Adipose tissue (tissue), 3 donors: ENCODE results near the gene FAM120C. TPM values are rescaled to one million over a fixed set of nuclear protein-coding genes. Genes with fewer than 3 reads are reported as not detected.

Experiments
- H3K27ac ChIP-seq: one replicate; pipeline ENCODE4 v1.5.1; 2013; ENCODE audit warnings: low read depth, low read length
- WGBS, 3 donors: extraction: QIAGEN DNeasy Blood & Tissue Kit; methylation state at CpG; one replicate each; pipeline ENCODE4 v1.1.7; 2013; 5-methylcytosine and 5-hydroxymethylcytosine counted together
- polyA plus RNA-seq, 3 donors: library from polyadenylated mRNA; stranded (reverse); fragments of 200-250 nt; gene quantifications; one replicate each; pipeline ENCODE4 v1.2.3, GENCODE V29; 2013
- donor health status: healthy with polysubstance abuse.
- donor health status: Bipolar disorder and iron deficiency.
- donor health status: healthy.

The FAM120C gene
- polyA plus RNA-seq, 3 donors, result 1.4 to 5.2 (median 2.6) TPM

- H3K27ac ChIP-seq, result no peak overlapping the region
- 70 to 90% (median 83%) methylated on average over 10 to 12 of the region's 12 CpGs for WGBS, 3 donors
Measured at GRCh38 chrX:54045563-54046228, 137.4 kb downstream of the FAM120C start.

GRCh38 chrX:54044877-54045338, 138.1 kb downstream of the FAM120C start:
- peak overlapping the region; percentile 38 for H3K27ac ChIP-seq
- WGBS, 3 donors, result 6 to 27% (median 11%) methylated on average over 2 to 10 of the region's 10 CpGs

- peak within 1 kb of the TSS; percentile 38 for H3K27ac ChIP-seq
- WGBS, 3 donors, result 0 to 34% (median 2%) methylated on average over 43 to 66 of the region's 66 CpGs
Measured at GRCh38 chrX:54044126-54044876, 138.8 kb downstream of the FAM120C start, which contains the start of gene PHF8. TSS of gene PHF8 (minus strand) at chrX:54044473. CDS start at chrX:54042728, 1,745 bp downstream.

GRCh38 chrX:54043541-54044125, 139.4 kb downstream of the FAM120C start:
- 0 to 34% (median 0%) methylated on average over 25 to 43 of the region's 43 CpGs for WGBS, 3 donors
- H3K27ac ChIP-seq, result no peak overlapping the region

GRCh38 chrX:54043056-54043455, 140.0 kb downstream of the FAM120C start:
- H3K27ac ChIP-seq, result no peak overlapping the region
- 0 to 35% (median 1%) methylated on average over 11 of the region's 11 CpGs for WGBS, 3 donors

- no peak overlapping the region for H3K27ac ChIP-seq
- 2 to 49% (median 9%) methylated on average over 20 to 26 of the region's 26 CpGs for WGBS, 3 donors
Measured at GRCh38 chrX:54042609-54043021, 140.4 kb downstream of the FAM120C start.

GRCh38 chrX:54030329-54030728, 152.7 kb downstream of the FAM120C start:
- no peak overlapping the region for H3K27ac ChIP-seq
- WGBS, 3 donors, result 69 to 94% (median 81%) methylated on average over 4 of the region's 4 CpGs

- WGBS, 3 donors, result 55 to 92% (median 87%) methylated on average over 10 of the region's 10 CpGs
- no peak overlapping the region for H3K27ac ChIP-seq
Measured at GRCh38 chrX:54029529-54030143, 153.4 kb downstream of the FAM120C start.

- WGBS, 3 donors, result 90 to 96% (median 93%) methylated on average over 5 of the region's 5 CpGs
Measured at GRCh38 chrX:54024350-54024749, 158.7 kb downstream of the FAM120C start.

More at GRCh38 chrX:54024350-54024749, 158.7 kb downstream of the FAM120C start:
- H3K27ac ChIP-seq, result no peak overlapping the region

Other genes with a start within 250 kb of the FAM120C start
- 10 to 100 TPM in 2 of 3 donors, 1 to 10 TPM in 1; 7.1 to 11.4 (median 10.4) TPM for gene PHF8, start 138.8 kb downstream of the FAM120C start, polyA plus RNA-seq
- gene WNK3, start 174.8 kb upstream of the FAM120C start, polyA plus RNA-seq, result under 1 TPM; 0.15 to 0.45 (median 0.24) TPM